Measurements from ENCODE around the gene MAP1B.
"Not testable (repeated sequence)": the region's sequence is repeated elsewhere in the genome, so short reads cannot be mapped to it uniquely, and the experiment has no call there.

The MAP1B gene

GRCh38 chr5:72084876-72085275 is 22.4 kb upstream of the MAP1B start:
- WGBS, result 95% methylated on average over 4 of the region's 4 CpGs
- H3K9ac ChIP-seq (ENCODE audit: low read length), result no peak overlapping the region

DNA sequence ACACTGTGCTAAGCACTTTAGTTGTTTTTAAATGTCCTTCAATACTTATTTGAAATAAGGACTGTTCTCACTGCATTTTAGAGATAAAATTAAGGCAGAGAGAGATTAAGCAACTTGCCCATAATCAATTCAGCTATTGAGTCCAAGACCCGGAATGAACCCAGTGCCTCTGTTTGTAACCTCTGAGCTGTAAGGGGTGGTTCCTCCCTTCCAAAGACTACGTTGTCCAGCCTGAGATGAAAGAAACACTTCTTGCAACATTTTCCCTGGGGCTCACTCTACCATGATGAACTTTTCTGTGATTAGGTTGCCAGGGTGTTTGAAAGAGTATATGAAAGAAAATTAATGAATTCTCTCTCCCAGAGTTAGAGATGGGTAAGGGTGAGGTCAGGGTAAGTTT is 22.0 kb upstream of the MAP1B start:
- no peaks in the 10 kb centered on the region for H3K36me3 ChIP-seq (ENCODE audit: control insufficient read depth in 1 of 2, insufficient read depth in 2 of 2, low read depth in 1 of 2, low read length in 2 of 2)
- no peaks in the 10 kb centered on the region for H3K9me3 ChIP-seq (ENCODE audit: control insufficient read depth, low read length)
- no peak overlapping the region for H3K18ac ChIP-seq (ENCODE audit: low read depth in 1 of 2, low read length in 2 of 2)
- H3K4ac ChIP-seq (ENCODE audit: low read depth in 1 of 2, low read length in 2 of 2), result no peak overlapping the region
- no peak overlapping the region for H4K8ac ChIP-seq (ENCODE audit: low read length)
- H3K4me1 ChIP-seq (ENCODE audit: control insufficient read depth, insufficient read depth, low read depth, low read length), result no peaks in the 10 kb centered on the region
- H3K79me1 ChIP-seq (replicated peaks; ENCODE audit: low read length, poor library complexity, severe bottlenecking), result no peaks in the 10 kb centered on the region
- H3K23ac ChIP-seq (ENCODE audit: low read length in 2 of 2), result no peak overlapping the region
- 94% methylated on average over 1 of the region's 2 CpGs for WGBS
- no peak overlapping the region for H3K27ac ChIP-seq (ENCODE audit: low read length, poor library complexity, severe bottlenecking)
- H2BK5ac ChIP-seq (ENCODE audit: low read depth, low read length, poor library complexity, severe bottlenecking), result no peak overlapping the region
- H2BK15ac ChIP-seq (ENCODE audit: low read depth, poor library complexity, severe bottlenecking), result no peak overlapping the region
- no peak overlapping the region for H3K4me3 ChIP-seq (ENCODE audit: insufficient read depth in 1 of 2, low read depth in 1 of 2, low read length in 2 of 2)
- no peak overlapping the region for H2BK120ac ChIP-seq (ENCODE audit: low read depth, low read length)
- no peak overlapping the region for H4K91ac ChIP-seq (ENCODE audit: low read length)
- H3K27me3 ChIP-seq (ENCODE audit: control insufficient read depth in 1 of 2, insufficient read depth in 1 of 2, low read length in 2 of 2), result peaks cover 0 to 20% of the 10 kb centered on the region in 2 experiments
- no peak overlapping the region for H2AFZ ChIP-seq (ENCODE audit: low read depth, low read length)
- no peak overlapping the region for H3K4me2 ChIP-seq (ENCODE audit: low read length, poor library complexity, severe bottlenecking)
- no peak overlapping the region for H2AK5ac ChIP-seq (ENCODE audit: low read length, severe bottlenecking)
- H2BK12ac ChIP-seq (ENCODE audit: low read length in 2 of 2), result no peak overlapping the region
- H3K9ac ChIP-seq (ENCODE audit: low read length), result no peak overlapping the region
- no peak overlapping the region for H3K14ac ChIP-seq (ENCODE audit: low read length in 2 of 2)
- DNase-seq, result no peak

More at GRCh38 chr5:72084876-72085275, 22.4 kb upstream of the MAP1B start:
- H3K4me2 ChIP-seq (ENCODE audit: low read length, poor library complexity, severe bottlenecking), result no peak overlapping the region
- no peak overlapping the region for H2BK5ac ChIP-seq (ENCODE audit: low read depth, low read length, poor library complexity, severe bottlenecking)
- H3K23ac ChIP-seq (ENCODE audit: low read length in 2 of 2), result no peak overlapping the region
- no peak for DNase-seq
- H3K79me1 ChIP-seq (replicated peaks; ENCODE audit: low read length, poor library complexity, severe bottlenecking), result no peaks in the 10 kb centered on the region
- H3K27ac ChIP-seq (ENCODE audit: low read length, poor library complexity, severe bottlenecking), result no peak overlapping the region
- H2BK15ac ChIP-seq (ENCODE audit: low read depth, poor library complexity, severe bottlenecking), result no peak overlapping the region
- no peak overlapping the region for H4K8ac ChIP-seq (ENCODE audit: low read length)
- H2AK5ac ChIP-seq (ENCODE audit: low read length, severe bottlenecking), result no peak overlapping the region
- H2AFZ ChIP-seq (ENCODE audit: low read depth, low read length), result no peak overlapping the region
- no peak overlapping the region for H3K14ac ChIP-seq (ENCODE audit: low read length in 2 of 2)
- H3K4ac ChIP-seq (ENCODE audit: low read depth in 1 of 2, low read length in 2 of 2), result no peak overlapping the region
- no peaks in the 10 kb centered on the region for H3K4me1 ChIP-seq (ENCODE audit: control insufficient read depth, insufficient read depth, low read depth, low read length)
- no peak overlapping the region for H2BK120ac ChIP-seq (ENCODE audit: low read depth, low read length)
- no peaks in the 10 kb centered on the region for H3K36me3 ChIP-seq (ENCODE audit: control insufficient read depth in 1 of 2, insufficient read depth in 2 of 2, low read depth in 1 of 2, low read length in 2 of 2)
- no peak overlapping the region for H3K18ac ChIP-seq (ENCODE audit: low read depth in 1 of 2, low read length in 2 of 2)
- no peak overlapping the region for H2BK12ac ChIP-seq (ENCODE audit: low read length in 2 of 2)
- H3K9me3 ChIP-seq (ENCODE audit: control insufficient read depth, low read length), result no peaks in the 10 kb centered on the region
- no peak overlapping the region for H3K4me3 ChIP-seq (ENCODE audit: insufficient read depth in 1 of 2, low read depth in 1 of 2, low read length in 2 of 2)
- no peak overlapping the region for H4K91ac ChIP-seq (ENCODE audit: low read length)
- peaks cover 0 to 20% of the 10 kb centered on the region in 2 experiments for H3K27me3 ChIP-seq (ENCODE audit: control insufficient read depth in 1 of 2, insufficient read depth in 1 of 2, low read length in 2 of 2)

DNA sequence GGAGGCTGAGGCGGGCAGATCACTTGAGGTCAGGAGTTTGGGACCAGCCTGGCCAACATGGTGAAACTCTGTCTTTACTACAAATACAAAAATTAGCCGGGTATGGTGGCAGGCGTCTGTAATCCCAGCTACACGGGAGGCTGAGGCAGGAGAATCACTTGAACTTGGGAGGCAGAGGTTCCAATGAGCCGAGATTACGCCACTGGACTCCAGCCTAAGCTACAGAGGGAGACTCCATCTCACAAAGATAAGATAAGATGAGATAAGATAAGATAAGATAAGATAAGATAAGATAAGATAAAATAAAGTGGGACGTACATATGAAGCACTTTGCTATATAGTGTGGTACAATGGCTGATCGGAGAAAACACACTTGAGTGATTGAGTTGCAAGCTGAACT is 17.6 kb upstream of the MAP1B start:
- not testable (repeated sequence) for H2BK5ac ChIP-seq (ENCODE audit: low read depth, low read length, poor library complexity, severe bottlenecking); H3K36me3 ChIP-seq (ENCODE audit: control insufficient read depth in 1 of 2, insufficient read depth in 2 of 2, low read depth in 1 of 2, low read length in 2 of 2); H3K14ac ChIP-seq (ENCODE audit: low read length in 2 of 2); H2AFZ ChIP-seq (ENCODE audit: low read depth, low read length); H2BK12ac ChIP-seq (ENCODE audit: low read length in 2 of 2); H3K4ac ChIP-seq (ENCODE audit: low read depth in 1 of 2, low read length in 2 of 2); H3K9ac ChIP-seq (ENCODE audit: low read length); H2AK5ac ChIP-seq (ENCODE audit: low read length, severe bottlenecking); DNase-seq; H3K4me3 ChIP-seq (ENCODE audit: insufficient read depth in 1 of 2, low read depth in 1 of 2, low read length in 2 of 2); H3K4me2 ChIP-seq (ENCODE audit: low read length, poor library complexity, severe bottlenecking); H3K4me1 ChIP-seq (ENCODE audit: control insufficient read depth, insufficient read depth, low read depth, low read length); H3K27ac ChIP-seq (ENCODE audit: low read length, poor library complexity, severe bottlenecking); H3K79me1 ChIP-seq (replicated peaks; ENCODE audit: low read length, poor library complexity, severe bottlenecking); H3K23ac ChIP-seq (ENCODE audit: low read length in 2 of 2); H4K91ac ChIP-seq (ENCODE audit: low read length); H3K9me3 ChIP-seq (ENCODE audit: control insufficient read depth, low read length); H3K18ac ChIP-seq (ENCODE audit: low read depth in 1 of 2, low read length in 2 of 2); H2BK15ac ChIP-seq (ENCODE audit: low read depth, poor library complexity, severe bottlenecking); H2BK120ac ChIP-seq (ENCODE audit: low read depth, low read length); H4K8ac ChIP-seq (ENCODE audit: low read length); H3K27me3 ChIP-seq (ENCODE audit: control insufficient read depth in 1 of 2, insufficient read depth in 1 of 2, low read length in 2 of 2)
- 86% methylated on average over 6 of the region's 8 CpGs for WGBS

DNA sequence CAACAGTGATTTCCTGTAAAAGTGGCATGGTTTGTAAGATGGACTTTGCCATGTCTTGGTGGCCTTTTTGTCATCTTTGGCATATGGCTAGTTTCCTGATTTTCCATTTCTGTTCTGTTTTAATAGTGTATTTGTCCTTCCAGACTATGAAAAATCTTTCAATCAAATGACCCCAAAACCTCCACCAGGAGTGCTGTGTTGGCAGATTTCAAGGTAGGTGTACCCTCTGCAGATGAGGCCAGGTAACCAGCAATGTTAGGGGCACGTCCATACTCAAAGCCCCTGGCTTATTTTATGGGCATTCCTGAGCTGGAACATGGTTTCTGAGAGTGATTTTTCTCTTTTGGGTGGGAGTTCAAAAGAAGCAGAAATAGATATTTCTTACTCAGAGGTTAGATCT is 15.2 kb upstream of the MAP1B start:
- H3K23ac ChIP-seq (ENCODE audit: low read length in 2 of 2), result no peak overlapping the region
- no peak overlapping the region for H2BK120ac ChIP-seq (ENCODE audit: low read depth, low read length)
- H2AFZ ChIP-seq (ENCODE audit: low read depth, low read length), result no peak overlapping the region
- H3K9ac ChIP-seq (ENCODE audit: low read length), result no peak overlapping the region
- H3K4ac ChIP-seq (ENCODE audit: low read depth in 1 of 2, low read length in 2 of 2), result no peak overlapping the region
- no peak overlapping the region for H2BK12ac ChIP-seq (ENCODE audit: low read length in 2 of 2)
- no peak for DNase-seq
- no peak overlapping the region for H2AK5ac ChIP-seq (ENCODE audit: low read length, severe bottlenecking)
- H3K4me1 ChIP-seq (ENCODE audit: control insufficient read depth, insufficient read depth, low read depth, low read length), result no peaks in the 10 kb centered on the region
- H3K36me3 ChIP-seq (ENCODE audit: control insufficient read depth in 1 of 2, insufficient read depth in 2 of 2, low read depth in 1 of 2, low read length in 2 of 2), result no peaks in the 10 kb centered on the region
- H3K9me3 ChIP-seq (ENCODE audit: control insufficient read depth, low read length), result no peaks in the 10 kb centered on the region
- H2BK5ac ChIP-seq (ENCODE audit: low read depth, low read length, poor library complexity, severe bottlenecking), result no peak overlapping the region
- no peak overlapping the region for H3K4me3 ChIP-seq (ENCODE audit: insufficient read depth in 1 of 2, low read depth in 1 of 2, low read length in 2 of 2)
- no peaks in the 10 kb centered on the region for H3K79me1 ChIP-seq (replicated peaks; ENCODE audit: low read length, poor library complexity, severe bottlenecking)
- no peak overlapping the region for H4K8ac ChIP-seq (ENCODE audit: low read length)
- no peak overlapping the region for H3K27ac ChIP-seq (ENCODE audit: low read length, poor library complexity, severe bottlenecking)
- 95% methylated on average over 1 of the region's 1 CpG for WGBS
- H3K4me2 ChIP-seq (ENCODE audit: low read length, poor library complexity, severe bottlenecking), result no peak overlapping the region
- no peak overlapping the region for H2BK15ac ChIP-seq (ENCODE audit: low read depth, poor library complexity, severe bottlenecking)
- H3K18ac ChIP-seq (ENCODE audit: low read depth in 1 of 2, low read length in 2 of 2), result no peak overlapping the region
- no peak overlapping the region for H4K91ac ChIP-seq (ENCODE audit: low read length)
- no peak overlapping the region for H3K14ac ChIP-seq (ENCODE audit: low read length in 2 of 2)
- no peaks in the 10 kb centered on the region for H3K27me3 ChIP-seq (ENCODE audit: control insufficient read depth in 1 of 2, insufficient read depth in 1 of 2, low read length in 2 of 2)

Data from mesenchymal stem cell (in vitro differentiated cells and primary cell).